Subcutaneous abdominal adipose tissue (tissue), 5 donors: ENCODE data around the gene CD22.

Source experiments
- H3K27ac ChIP-seq: one replicate; pipeline ENCODE4 v1.7.0; 2013; ENCODE audit warnings: low read depth, mild to moderate bottlenecking, inconsistent platforms, low read length, moderate library complexity
- H3K27me3 ChIP-seq, 5 donors: one replicate each; pipeline ENCODE4 v1.7.0; 2013; ENCODE audit warnings: low read length in 5 of 5, inconsistent platforms in 1 of 5; ENCODE audit not compliant: control insufficient read depth in 5 of 5, insufficient read depth in 4 of 5
- H3K36me3 ChIP-seq, 5 donors: one replicate each; pipeline ENCODE4 v1.7.0; 2013; ENCODE audit warnings: low read length in 5 of 5; ENCODE audit not compliant: control insufficient read depth in 5 of 5, insufficient read depth in 5 of 5
- H3K4me1 ChIP-seq, 5 donors: one replicate each; pipeline ENCODE4 v1.7.0; 2013; ENCODE audit warnings: low read length in 5 of 5, mild to moderate bottlenecking in 3 of 5, moderate library complexity in 1 of 5; ENCODE audit not compliant: control insufficient read depth in 5 of 5, insufficient read depth in 5 of 5
- H3K4me3 ChIP-seq, 5 donors: one replicate each; pipeline ENCODE4 v1.7.0; 2013; ENCODE audit warnings: low read length in 5 of 5, low read depth in 1 of 5
- H3K9ac ChIP-seq, 5 donors: one replicate each; pipeline ENCODE4 v1.7.0; 2013; ENCODE audit warnings: low read length in 5 of 5, mild to moderate bottlenecking in 4 of 5, moderate library complexity in 3 of 5
- H3K9me3 ChIP-seq, 5 donors: one replicate each; pipeline ENCODE4 v1.7.0; 2013; ENCODE audit warnings: low read length in 5 of 5; ENCODE audit not compliant: control insufficient read depth in 5 of 5
- donor health status: healthy.
- donor health status: healthy.
- donor health status: healthy.
- donor health status: healthy.
- donor health status: healthy.

CD22 gene

DNA sequence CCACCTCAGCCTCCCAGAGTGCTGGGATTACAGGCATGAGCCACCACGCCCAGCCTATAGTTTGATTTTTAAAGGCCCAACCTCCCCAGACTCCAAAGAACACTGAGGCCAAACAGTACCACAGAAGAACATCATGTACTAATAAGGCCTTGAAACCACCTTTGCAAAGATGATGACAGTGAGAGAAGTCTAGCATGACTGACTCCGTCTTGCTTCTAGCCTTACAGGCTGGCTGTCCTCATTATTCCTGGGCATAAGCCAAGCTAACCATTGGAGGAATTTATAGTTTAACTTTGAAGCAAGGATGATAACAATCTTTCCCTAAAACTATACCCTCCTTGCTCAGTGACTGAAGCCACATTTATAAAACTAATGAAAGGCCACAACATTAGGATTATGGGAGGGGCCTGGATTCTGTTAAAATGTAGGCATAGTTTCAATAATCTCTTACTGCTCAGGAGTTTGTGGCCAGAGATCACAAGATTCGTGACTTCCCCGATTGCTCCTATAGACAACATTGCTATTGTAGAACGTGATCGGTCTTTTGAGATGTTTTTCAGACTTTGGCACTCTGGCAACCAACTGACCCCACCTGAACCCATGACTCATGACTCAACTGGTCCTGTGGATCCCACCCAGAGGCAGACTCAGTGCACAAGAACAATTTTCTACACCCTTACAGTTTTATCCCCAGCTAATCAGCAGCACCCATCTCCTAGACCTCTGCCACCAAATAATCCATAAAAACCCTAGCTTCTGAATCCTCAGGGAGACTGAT is 59.5 kb downstream of the CD22 start:
- no peak overlapping the region for H3K4me3 ChIP-seq
- H3K36me3 ChIP-seq, result no peaks in the 10 kb centered on the region
- no peak overlapping the region for H3K9ac ChIP-seq
- peaks cover 0 to 11% (median 0%) of the 10 kb centered on the region in 5 donors for H3K9me3 ChIP-seq
- no peak overlapping the region for H3K27ac ChIP-seq
- H3K4me1 ChIP-seq, result peaks cover 0 to 2% (median under 1%) of the 10 kb centered on the region in 5 donors
- no peaks in the 10 kb centered on the region for H3K27me3 ChIP-seq

DNA sequence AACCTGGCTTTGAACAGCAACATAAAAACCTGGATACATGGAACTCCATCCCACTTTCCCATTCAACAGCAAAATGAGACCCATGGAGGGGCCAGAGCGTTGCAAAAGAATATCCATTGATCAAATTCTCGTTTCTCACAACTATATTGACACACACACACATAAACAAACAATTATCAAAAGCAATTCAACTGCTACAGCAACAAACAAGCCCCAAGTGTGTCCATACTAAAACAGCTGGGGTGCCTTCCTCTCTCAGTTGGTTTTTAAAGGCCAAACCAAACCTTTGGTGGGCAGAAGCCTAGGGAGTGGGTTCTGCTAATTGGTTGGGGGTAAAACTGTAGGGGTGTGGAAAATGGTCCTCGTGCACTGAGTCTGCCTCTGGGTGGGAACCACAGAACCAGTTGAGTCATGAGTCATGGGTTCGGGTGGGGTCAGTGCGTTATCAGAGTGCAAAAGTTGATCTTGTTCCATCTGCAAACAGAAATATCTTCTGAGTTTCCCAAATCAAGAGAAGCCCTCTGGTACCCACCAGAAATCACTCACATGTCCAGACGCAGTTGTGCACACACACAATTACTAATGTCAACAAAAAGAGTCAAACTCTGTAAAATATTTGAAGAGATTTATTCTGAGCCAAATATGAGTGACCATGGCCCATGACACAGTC is 60.3 kb downstream of the CD22 start:
- Histone ChIP-seq H3K4me1 (no peaks in the 10 kb centered on the region), H3K9ac (no peak overlapping the region), H3K4me3 (no peak overlapping the region), H3K27me3 (no peaks in the 10 kb centered on the region), H3K27ac (no peak overlapping the region), H3K9me3 (peaks cover 0 to 11% (median 0%) of the 10 kb centered on the region in 5 donors), H3K36me3 (no peaks in the 10 kb centered on the region)

DNA sequence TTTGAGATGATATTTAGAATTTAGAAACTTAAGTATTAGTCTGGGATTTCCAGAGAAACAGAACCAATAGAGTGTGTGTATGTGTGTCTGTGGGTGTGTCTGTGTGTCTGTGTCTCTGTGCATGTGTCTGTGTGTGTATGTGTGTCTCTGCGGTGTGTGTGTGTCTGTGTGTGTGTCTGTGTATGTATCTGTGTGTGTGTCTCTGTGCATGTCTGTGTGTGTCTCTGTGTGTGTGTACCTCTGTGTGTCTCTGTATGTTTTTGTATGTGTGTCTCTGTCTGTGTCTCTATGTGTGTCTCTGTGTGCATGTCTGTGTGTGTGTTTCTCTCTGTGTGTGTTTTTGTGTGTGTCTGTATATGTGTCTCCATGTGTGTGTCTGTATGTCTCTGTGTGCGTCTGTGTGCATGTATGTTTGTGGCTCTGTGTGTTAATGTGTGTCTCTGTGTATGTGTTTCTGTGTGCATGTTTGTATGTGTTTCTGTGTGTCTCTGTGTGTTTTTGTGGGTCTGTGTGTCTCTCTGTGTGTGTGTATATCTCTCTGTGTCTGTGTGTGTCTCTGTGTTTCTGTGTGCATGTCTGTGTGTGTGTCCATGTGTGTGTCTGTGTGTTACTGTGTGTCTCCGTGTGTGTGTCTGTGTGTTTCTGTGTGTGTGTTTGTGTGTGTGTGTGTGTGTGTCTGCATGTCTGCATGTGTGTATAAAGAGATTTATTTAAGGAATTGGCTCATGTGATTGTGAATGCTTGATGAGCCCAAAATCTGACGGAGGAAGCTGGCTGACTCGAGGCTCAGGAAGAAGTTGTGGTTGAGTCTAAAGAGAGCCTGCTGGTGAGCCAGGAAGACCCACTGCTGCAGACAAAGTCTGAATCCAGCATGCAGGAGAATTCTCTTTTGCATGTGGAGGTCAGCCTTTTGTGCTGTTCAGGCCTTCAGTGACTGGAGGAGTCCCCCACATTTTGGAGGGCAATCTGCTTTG is 64.0 kb downstream of the CD22 start:
- Histone ChIP-seq H3K27ac (no peak overlapping the region), H3K4me1 (peaks cover 0 to 5% (median 0%) of the 10 kb centered on the region in 5 donors)

DNA sequence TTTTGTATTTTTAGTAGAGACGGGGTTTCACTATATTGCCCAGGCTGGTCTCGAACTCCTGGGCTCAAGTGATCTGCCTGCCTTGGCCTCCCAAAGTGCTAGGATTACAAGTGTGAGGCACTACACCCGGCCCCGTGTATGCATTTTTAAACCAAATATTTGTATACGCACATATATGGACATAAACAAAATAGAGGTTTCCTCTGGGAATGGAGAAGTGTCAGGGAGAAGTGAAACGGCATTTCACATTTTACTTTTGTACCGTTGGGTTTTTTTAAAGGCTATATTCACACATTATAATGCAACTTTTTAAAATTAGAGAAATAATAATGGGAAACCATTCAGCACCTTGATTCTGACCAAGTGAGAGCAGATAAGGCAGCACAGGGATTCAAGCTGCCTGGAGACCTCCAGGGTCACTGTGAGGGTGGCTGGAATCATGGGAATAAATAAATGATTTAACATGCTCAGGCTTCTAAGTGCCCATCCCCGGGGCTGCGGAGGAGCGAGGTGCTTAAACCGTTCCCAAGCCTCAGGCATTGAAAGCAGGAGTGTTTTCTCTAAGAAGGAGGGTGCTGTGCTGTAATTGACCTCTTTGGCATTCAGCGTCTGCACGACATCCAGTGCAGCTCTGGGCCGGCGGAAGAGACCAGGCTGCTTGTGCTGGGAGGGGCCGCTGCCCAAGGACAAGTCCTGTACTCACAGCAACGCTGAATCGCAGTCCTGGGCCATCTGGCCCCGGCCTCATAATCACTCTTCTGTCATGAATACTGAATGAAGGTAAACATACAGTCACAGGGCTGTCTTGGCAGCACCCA is 66.6 kb downstream of the CD22 start:
- peaks cover 0 to 5% (median 0%) of the 10 kb centered on the region in 5 donors for H3K4me1 ChIP-seq
- H3K36me3 ChIP-seq, result no peaks in the 10 kb centered on the region
- H3K4me3 ChIP-seq, result no peak overlapping the region
- H3K27ac ChIP-seq, result no peak overlapping the region
- no peak overlapping the region for H3K9ac ChIP-seq
- H3K9me3 ChIP-seq, result no peaks in the 10 kb centered on the region
- no peaks in the 10 kb centered on the region for H3K27me3 ChIP-seq

More for the DNA sequence above, 64.0 kb downstream of the CD22 start:
- no peak overlapping the region for H3K4me3 ChIP-seq
- no peaks in the 10 kb centered on the region for H3K27me3 ChIP-seq
- H3K9me3 ChIP-seq, result no peaks in the 10 kb centered on the region
- no peaks in the 10 kb centered on the region for H3K36me3 ChIP-seq
- no peak overlapping the region for H3K9ac ChIP-seq

DNA sequence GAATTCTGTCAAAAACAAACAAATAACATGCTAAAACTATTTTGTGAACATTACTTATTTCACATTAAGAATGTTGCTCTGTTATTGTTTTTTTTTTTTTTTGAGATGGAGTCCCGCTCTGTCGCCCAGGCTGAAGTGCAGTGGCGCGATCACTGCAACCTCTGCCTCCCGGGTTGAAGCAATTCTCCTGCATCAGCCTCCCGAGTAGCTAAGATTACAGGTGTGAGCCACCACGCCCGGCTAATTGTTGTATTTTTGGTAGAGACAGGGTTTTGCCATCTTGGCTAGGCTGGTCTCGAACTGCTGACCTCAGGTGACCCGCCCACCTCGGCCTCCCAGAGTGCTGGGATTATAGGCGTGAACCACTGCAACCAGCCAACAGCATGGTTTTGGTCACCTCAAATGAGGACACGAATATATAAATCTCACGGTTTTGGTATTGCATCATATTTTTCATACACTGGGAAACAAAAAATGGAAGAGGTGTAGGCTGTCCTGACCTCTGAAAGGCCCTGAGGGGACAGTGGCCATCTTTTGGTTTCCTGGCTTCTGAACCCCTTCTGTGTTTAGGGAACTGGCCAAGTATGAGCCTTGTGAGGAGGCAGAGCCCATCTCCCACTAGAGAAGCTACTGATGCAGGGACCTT is 67.4 kb downstream of the CD22 start:
- no peaks in the 10 kb centered on the region for H3K27me3 ChIP-seq
- no peaks in the 10 kb centered on the region for H3K36me3 ChIP-seq
- no peaks in the 10 kb centered on the region for H3K9me3 ChIP-seq
- H3K4me1 ChIP-seq, result peaks cover 0 to 5% (median 0%) of the 10 kb centered on the region in 5 donors
- H3K27ac ChIP-seq, result no peak overlapping the region
- no peak overlapping the region for H3K4me3 ChIP-seq
- no peak overlapping the region for H3K9ac ChIP-seq
